ENCODE data around the gene DEDD2. TPM values are rescaled to one million over a fixed set of nuclear protein-coding genes. Genes with fewer than 3 reads are reported as not detected.
"Not testable (repeated sequence)": the region's sequence is repeated elsewhere in the genome, so short reads cannot be mapped to it uniquely, and the experiment has no call there.

Gene DEDD2, protein sequence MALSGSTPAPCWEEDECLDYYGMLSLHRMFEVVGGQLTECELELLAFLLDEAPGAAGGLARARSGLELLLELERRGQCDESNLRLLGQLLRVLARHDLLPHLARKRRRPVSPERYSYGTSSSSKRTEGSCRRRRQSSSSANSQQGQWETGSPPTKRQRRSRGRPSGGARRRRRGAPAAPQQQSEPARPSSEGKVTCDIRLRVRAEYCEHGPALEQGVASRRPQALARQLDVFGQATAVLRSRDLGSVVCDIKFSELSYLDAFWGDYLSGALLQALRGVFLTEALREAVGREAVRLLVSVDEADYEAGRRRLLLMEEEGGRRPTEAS
- total RNA-seq: 20.4 TPM

DNA sequence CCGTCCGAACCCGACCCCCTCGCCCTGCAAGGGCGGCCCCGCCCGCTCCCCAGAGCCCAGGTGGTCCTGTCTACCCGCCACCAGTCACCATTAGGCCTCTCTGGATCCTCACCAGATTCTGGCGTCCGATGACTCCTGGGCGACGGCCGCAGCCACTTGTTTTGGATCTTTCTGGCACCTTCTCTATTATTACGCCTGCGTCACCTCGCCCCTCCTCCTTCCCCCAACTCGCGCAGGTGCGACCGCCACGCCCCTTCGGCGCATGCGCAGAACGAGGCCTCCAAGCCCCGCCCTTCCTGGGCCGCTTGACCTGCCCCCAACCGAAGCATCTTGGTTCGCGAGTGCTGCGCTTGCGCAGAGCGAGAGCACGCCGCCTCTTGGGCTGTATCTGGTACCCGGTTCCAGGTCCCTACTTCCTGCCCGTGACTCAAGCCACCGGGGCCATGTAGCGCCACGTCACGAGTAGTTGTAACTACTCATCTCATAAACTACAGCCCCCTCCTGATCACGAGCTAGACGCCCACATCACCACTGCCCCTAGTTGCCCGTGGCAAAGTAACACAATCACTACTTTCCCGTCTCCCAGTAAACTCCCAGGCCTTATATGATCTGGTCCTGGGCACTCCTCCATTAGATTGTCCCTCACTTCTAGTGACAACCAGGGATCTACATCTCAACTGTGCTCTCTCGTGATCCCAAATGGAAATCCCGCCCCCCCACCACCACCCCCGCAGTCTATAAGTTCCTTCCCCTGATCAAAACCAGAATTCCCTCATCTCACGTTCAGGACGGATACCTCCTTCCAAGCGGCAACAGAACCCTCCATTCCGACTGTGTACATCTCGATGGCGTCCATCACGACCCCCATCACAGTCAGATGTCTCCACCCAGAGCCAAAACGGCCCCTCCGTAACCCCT is at the start of gene DEDD2:
TSS of gene DEDD2 (minus strand) at position 158 of the 918 bp plus-strand sequence. CDS start 670 bp downstream, outside the sequence.
- peak; percentile 95 for DNase-seq

GRCh38 chr19:42266928-42267603 is 49.6 kb upstream of the DEDD2 start:
- not testable (repeated sequence) for DNase-seq

DNA sequence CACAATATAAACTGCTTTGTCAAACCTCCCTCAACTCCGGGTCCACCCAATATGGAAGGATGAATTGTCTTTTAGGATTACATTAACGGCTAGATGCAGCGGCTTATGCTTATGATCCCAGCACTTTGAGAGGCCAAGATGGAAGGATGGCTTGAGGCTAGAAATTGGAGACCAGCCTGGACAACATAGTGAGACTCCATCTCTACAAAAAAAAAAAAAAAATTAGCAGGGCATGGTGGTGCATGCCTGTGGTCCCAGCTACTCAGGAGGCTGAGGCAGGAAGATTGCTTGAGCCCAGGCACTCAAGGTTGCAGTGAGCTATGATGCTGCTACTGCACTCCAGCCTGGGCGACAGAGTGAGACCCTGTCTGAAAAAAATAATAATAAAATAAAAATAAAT is 48.6 kb upstream of the DEDD2 start:
- not testable (repeated sequence) for DNase-seq

DNA sequence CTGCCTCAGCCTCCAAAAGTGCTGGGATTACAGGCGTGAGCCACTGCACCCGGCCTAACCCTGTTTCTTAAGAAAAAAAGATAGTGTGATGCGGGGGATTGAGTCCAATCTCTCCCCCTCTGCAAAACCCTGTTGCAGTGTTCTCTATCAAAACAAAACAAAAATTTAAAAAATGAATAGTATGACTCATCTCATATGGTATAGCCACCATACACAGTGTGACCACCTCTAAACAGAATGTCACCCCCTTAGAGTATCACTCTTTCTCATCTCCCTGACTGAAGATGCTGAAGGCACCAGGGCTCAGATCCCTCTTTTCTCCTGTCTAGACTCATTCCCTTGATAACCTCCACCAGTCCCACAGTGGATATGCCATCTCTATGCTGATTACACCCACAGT is 44.3 kb upstream of the DEDD2 start:
- DNase-seq: no peak

- not testable (repeated sequence) for DNase-seq
Observed at GRCh38 chr19:42257842-42258241, 40.4 kb upstream of the DEDD2 start.

- DNase-seq: peak; percentile 67
Observed at GRCh38 chr19:42255766-42256745, 38.6 kb upstream of the DEDD2 start.

- peak; percentile 90 for DNase-seq
Observed at GRCh38 chr19:42254850-42255765, 37.6 kb upstream of the DEDD2 start, which contains the start of gene ERF. ERF (minus strand) TSS chr19:42255128; CDS start chr19:42254999, 129 bp downstream.

- DNase-seq: peak; percentile 61
Observed at GRCh38 chr19:42254089-42254849, 36.8 kb upstream of the DEDD2 start.

DNA sequence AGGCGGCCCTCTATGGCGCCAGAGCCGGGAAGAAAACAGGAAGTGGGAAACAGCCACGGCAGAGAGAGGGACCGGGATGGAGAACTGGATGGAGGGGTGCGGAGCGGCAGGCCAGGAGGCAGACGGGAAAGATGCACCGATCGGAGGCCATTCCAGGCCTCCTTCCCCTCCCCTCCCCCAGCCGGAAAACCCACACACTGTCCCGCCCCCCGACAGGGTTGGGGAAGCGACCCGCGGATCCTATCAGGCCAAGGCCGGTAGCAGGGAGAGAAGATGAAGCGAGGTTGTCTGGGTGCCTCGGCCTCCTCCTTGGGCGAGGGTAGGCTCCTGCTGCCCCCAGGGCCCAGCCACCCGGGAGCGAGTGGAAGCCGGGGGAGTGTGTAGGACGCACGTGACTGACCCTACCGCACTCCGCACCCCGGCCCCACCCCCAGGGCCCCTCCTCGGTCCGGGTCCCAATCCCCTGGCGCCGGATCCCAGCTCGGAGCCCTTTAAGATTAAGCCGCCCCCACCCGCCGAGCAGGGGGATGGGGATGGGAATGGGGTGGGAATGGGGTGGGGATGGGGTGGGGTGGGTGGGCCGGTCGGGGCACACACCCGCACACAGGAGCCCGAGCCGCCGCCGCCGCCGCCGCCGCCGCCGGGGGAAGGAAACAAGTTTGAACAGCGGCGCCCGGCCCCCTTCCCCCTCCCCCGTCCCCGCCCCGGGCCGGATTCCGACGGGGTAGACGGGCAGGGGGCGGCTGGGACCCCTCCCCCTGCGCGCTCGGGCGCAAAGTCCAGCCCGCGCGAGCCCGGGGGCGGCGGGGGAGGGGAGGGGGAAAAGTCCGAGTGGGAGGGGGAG is 36.0 kb upstream of the DEDD2 start:
- peak; percentile 26 for DNase-seq

DNA sequence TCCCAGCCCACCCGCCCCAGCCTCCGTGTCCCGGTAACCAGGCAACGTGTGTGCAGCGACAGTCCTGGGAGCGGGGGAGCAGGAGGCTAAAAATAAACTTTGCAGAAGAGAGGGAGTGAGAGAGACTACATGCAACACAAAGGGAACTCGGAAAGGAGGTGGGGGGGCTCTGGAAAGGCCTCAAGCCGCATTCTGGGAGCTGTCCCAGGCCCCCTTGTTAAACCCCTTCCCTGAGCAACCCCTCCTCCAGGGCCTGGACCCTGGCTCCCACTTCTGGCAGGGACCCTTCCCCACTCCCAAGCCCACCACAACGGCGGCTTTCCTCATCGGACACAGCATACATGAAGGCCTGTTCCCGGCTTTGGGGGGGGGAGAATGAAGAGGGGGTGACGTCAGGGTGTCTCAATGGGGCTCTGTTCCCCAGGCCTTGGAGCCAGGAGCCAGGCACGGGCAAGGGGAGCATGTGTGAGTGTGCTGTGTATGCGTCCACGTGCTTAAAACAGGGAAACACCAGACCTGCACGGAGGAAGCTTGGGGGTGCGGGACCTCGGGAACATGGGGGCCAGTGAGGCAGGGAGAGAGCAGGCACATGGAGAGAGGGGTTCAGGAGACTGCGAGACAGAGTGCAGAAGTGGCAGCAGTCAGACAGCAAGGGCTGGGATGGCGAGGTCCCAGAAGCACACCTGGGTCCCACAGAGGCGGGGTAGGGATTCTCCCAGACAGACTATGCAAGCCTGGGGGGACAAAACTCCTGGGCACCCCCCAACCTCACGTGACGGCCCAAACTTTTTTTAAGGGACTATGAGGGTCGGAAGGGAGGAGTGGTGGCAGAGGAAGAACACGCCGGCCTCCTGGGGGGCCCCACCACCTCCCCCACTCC is 35.1 kb upstream of the DEDD2 start:
- DNase-seq: peak; percentile 77

DNA sequence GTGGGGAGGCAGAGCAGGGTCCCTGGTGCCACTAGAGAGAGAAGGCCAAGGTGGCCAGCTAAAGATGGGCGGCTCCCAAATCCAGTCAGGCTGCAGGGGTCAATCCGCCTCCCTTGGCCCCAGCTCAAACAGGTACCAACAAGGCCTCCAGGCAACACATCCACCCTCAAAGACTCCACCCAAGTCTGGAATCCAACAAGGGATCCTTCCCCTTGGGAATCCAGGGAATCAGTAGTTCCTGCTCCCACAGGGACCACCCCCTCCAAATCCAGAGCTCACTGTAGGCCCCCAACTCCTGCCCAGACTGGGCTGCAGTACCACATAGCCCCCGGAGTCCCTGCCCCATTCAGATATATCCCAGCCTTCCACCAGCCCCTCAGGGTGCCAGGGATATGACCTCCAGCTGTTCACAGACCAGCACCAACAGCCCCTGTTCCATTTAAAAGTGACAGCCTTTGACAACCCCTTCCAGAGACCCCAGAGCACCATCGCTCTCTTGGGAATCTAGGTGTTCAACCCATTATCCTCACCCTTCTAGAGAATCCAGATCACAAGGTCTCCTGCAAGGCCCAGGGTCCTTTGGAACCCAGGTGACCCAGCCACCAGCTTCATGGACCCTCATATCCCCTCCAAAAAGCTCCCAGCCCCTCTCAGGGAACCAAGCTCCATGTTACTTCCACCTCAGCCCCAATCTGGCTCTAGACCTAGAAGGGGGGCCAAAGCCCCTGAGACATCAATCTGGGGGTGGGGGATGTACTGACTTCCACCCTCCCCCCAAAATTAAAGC is 34.3 kb upstream of the DEDD2 start:
- DNase-seq: no peak

- no peak for DNase-seq
Observed at GRCh38 chr19:42250666-42251531, 33.4 kb upstream of the DEDD2 start.

GRCh38 chr19:42250183-42250665 is 32.7 kb upstream of the DEDD2 start:
- no peak for DNase-seq

- DNase-seq: no peak
Observed at GRCh38 chr19:42249769-42250168, 32.3 kb upstream of the DEDD2 start.

- no peak for DNase-seq
Observed at GRCh38 chr19:42249149-42249750, 31.8 kb upstream of the DEDD2 start.

All from occipital lobe (tissue), 2 donors.